Activated naive CD4-positive, alpha-beta T cell treated with anti-CD3 and anti-CD28 coated beads, Interleukin-2, amount 10 ng/mL, durations not matched to agents 7 days and 5 days (primary cell): Measurements from ENCODE around the gene FITM2.

Experiments used
- CTCF ChIA-PET: fragments of 350-600 bp; sonication (Branson Sonifier 250); formaldehyde crosslinking; loops from one replicate; lab custom pipeline; 2021; ENCODE audit warnings: antibody characterized with exemption; lab: Charles Lee
- DNase-seq: peaks from one replicate; pipeline ENCODE4 v3.0.0-alpha.2; 2020
- H3K27ac Mint-ChIP-seq: one replicate; pipeline ENCODE4 v1.8.0; 2021; ENCODE audit warnings: mild to moderate bottlenecking, moderate library complexity, mixed read lengths
- H3K27me3 Mint-ChIP-seq: one replicate; pipeline ENCODE4 v1.8.0; 2021; ENCODE audit warnings: mild to moderate bottlenecking, mixed read lengths
- H3K36me3 Mint-ChIP-seq: one replicate; pipeline ENCODE4 v1.8.0; 2021; ENCODE audit warnings: mixed read lengths
- H3K4me1 Mint-ChIP-seq: one replicate; pipeline ENCODE4 v1.8.0; 2021; ENCODE audit warnings: mixed read lengths
- H3K4me3 Mint-ChIP-seq: one replicate; pipeline ENCODE4 v1.8.0; 2021; ENCODE audit warnings: mild to moderate bottlenecking, moderate library complexity, mixed read lengths
- H3K9me3 Mint-ChIP-seq: one replicate; pipeline ENCODE4 v1.8.0; 2021; ENCODE audit warnings: mixed read lengths

FITM2 gene

DNA sequence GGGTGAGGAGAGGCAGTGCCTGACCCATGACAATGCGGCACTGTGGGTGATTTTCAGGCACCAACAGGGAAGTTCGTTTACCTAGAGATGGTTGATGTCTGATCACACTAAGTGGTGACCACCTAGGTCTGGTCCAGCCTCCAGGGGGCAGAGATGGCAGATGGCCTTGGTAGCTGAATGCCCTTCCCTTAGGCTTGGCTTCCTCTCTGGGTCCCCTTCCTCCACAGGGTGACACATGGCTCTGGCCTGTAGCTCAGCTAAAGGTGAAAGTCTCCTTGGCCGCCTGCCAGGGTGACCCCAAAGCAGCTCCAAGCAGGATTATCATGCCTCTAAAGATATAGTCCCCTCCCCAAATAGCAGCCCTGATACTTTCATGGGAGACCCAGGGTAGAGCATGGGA, 57.5 kb downstream of the FITM2 start:
- DNase-seq: no peak
- CTCF ChIA-PET: no interaction called here
- Mint-ChIP-seq H3K36me3 (no peaks in the 10 kb centered on the region), H3K4me3 (no peak overlapping the region), H3K27me3 (peaks cover 4% of the 10 kb centered on the region), H3K9me3 (no peaks in the 10 kb centered on the region), H3K27ac (no peak overlapping the region), H3K4me1 (no peaks in the 10 kb centered on the region)
